Adipocyte (in vitro differentiated cells): Measurements from ENCODE around the gene MMP14.

Source experiments
- DNase-seq: peaks from one replicate; pipeline ENCODE4 v3.0.0-alpha.2; 2015; ENCODE audit warnings: low read depth
- H3K27me3 ChIP-seq: replicated peaks from 2 replicates; pipeline ENCODE4 v1.7.0; 2013; ENCODE audit warnings: mild to moderate bottlenecking, low read length, moderate library complexity; ENCODE audit not compliant: control insufficient read depth, insufficient read depth
- H3K36me3 ChIP-seq: 2 replicates; pipeline ENCODE4 v1.7.0; 2013; ENCODE audit warnings: low read length, mild to moderate bottlenecking, moderate library complexity; ENCODE audit not compliant: control insufficient read depth, insufficient read depth, severe bottlenecking
- H3K4me1 ChIP-seq: 2 replicates; pipeline ENCODE4 v1.7.0; 2013; ENCODE audit warnings: mild to moderate bottlenecking, low read length, moderate library complexity; ENCODE audit not compliant: control insufficient read depth, insufficient read depth
- H3K4me3 ChIP-seq: 2 replicates; pipeline ENCODE4 v1.7.0; 2013; ENCODE audit warnings: mild to moderate bottlenecking, low read length, moderate library complexity
- H3K9ac ChIP-seq: 2 replicates; pipeline ENCODE4 v1.7.0; 2013; ENCODE audit warnings: mild to moderate bottlenecking, low read length, moderate library complexity
- H3K9me3 ChIP-seq: 2 replicates; pipeline ENCODE4 v1.7.0; 2013; ENCODE audit warnings: mild to moderate bottlenecking, low read length, moderate library complexity; ENCODE audit not compliant: control insufficient read depth

MMP14 gene

DNA sequence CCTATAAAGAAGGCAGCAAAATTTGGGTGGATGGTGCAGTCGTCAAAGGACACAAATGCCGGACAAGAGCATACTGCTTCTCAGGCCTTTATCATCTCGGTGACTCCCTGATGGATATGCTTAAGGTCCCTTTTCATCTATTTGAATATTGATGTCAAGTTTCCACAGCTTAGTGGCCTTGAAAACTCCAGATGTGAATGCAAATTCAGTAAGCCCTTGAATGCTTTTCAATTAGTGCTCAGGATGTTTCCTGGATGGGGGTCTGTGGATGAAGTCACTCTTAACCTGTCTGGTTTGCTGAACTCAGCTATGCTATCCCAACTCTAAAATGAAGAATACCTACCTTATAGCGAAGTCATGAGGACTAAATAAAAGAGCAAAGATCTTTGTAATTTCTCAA lies 57.3 kb downstream of the MMP14 start:
- peaks cover 7% of the 10 kb centered on the region for H3K4me1 ChIP-seq
- no peak overlapping the region for H3K9ac ChIP-seq
- no peaks in the 10 kb centered on the region for H3K9me3 ChIP-seq
- no peak for DNase-seq
- H3K4me3 ChIP-seq: no peak overlapping the region
- H3K36me3 ChIP-seq: no peaks in the 10 kb centered on the region
- no peaks in the 10 kb centered on the region for H3K27me3 ChIP-seq

DNA sequence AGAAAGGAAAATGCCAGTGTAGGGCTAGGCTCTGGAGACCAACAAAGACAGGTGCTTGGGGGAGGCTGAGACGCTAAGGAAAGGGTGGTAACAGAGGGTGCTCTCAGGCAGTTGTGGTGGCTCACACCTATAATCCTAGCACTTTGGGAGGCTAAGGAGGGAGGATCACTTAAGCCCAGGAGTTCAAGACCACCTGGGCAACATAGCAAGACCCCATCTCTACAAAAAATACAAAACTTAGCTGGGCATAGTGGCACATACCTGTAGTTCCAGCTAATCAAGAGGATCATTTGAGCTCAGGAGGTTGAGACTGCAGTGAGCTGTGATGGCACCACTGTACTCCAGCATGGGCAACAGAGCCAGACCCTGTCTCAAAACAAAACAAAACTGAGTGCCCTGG lies 59.0 kb downstream of the MMP14 start:
- DNase-seq: no peak
- H3K36me3 ChIP-seq: peaks cover 1% of the 10 kb centered on the region
- peaks cover 10% of the 10 kb centered on the region for H3K4me1 ChIP-seq
- no peaks in the 10 kb centered on the region for H3K27me3 ChIP-seq
- H3K9ac ChIP-seq: no peak overlapping the region
- no peaks in the 10 kb centered on the region for H3K9me3 ChIP-seq
- H3K4me3 ChIP-seq: no peak overlapping the region

DNA sequence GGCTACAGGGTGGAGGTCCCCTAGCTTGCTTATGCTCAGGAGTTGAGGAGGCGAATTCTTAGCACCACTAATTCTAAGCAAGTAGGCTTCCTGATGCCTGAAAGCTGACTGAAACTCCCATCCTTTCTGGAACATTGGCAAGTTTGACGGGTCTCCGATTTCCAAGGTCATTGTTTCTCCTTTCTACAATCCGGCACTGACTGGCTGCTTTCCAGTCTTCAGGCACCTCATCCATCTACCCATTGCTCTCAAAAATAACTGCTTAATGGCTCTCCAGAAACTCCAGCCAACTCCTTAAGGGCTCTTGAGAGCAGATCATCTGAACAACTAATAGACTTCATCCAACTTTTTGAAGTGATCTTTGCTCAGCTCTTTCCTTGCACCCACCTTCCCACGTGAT lies 60.0 kb downstream of the MMP14 start:
- H3K9me3 ChIP-seq: no peaks in the 10 kb centered on the region
- H3K4me3 ChIP-seq: no peak overlapping the region
- H3K27me3 ChIP-seq: no peaks in the 10 kb centered on the region
- no peak for DNase-seq
- peaks cover 10% of the 10 kb centered on the region for H3K36me3 ChIP-seq
- no peak overlapping the region for H3K9ac ChIP-seq
- peaks cover 10% of the 10 kb centered on the region for H3K4me1 ChIP-seq

DNA sequence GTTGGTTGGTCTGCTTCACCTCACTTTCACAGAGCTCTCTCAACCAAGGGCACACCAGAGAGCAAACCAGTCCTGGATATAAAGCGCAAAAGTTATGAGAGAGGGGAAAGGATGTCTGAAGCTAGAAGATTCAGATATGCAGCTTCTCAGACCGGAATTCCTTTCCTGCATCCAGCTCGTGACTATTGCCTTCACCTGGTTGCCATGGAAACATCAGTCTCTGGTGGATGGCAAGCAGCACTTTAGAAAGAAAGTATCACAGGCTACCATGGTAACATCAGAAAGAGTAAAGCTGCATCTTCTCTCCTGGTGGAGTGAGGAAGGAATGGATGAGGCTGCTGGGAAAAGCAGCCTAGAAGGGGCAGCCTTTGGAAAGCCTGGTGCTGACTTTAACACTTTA lies 60.4 kb downstream of the MMP14 start:
- H3K9me3 ChIP-seq: no peaks in the 10 kb centered on the region
- H3K4me3 ChIP-seq: no peak overlapping the region
- DNase-seq: no peak
- H3K9ac ChIP-seq: no peak overlapping the region
- no peaks in the 10 kb centered on the region for H3K27me3 ChIP-seq
- peaks cover 14% of the 10 kb centered on the region for H3K36me3 ChIP-seq
- H3K4me1 ChIP-seq: peaks cover 10% of the 10 kb centered on the region

DNA sequence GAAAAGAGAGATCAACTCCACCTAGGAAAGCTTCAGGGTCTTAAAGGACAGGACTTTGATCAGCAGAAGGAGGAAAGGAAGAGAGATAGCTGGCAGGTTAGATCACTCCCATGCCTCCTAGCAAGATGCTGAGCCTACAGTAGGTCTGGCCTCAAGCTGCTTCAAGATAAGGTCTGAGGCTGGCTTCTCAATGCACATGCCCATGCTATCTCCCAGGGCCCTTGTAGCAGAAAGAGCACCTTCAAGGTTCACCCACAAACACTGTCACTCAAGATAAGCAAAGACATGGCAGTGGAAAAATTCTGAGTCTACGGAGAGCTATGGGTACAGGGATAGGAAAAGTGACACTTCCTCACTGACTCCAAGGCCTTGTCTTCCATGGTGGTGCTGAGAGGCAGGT lies 61.0 kb downstream of the MMP14 start:
- Histone ChIP-seq H3K4me3 (no peak overlapping the region), H3K9me3 (no peaks in the 10 kb centered on the region), H3K36me3 (peaks cover 20% of the 10 kb centered on the region), H3K4me1 (peaks cover 10% of the 10 kb centered on the region), H3K27me3 (no peaks in the 10 kb centered on the region), H3K9ac (no peak overlapping the region)
- DNase-seq: no peak
